GM23338 (cell line): Measurements from ENCODE around the gene GADD45A. TPM values are rescaled to one million over a fixed set of nuclear protein-coding genes. Genes with fewer than 3 reads are reported as not detected.

Experiments used
- ATAC-seq: fragments of 200-7000 bp; cut with Tn5 transposase; 3 replicates; pipeline ENCODE4 v1.9.1; 2020
- DNase-seq: peaks from one replicate; pipeline ENCODE4 v3.0.0-alpha.2; 2015; ENCODE audit warnings: low spot score
- H2AFZ ChIP-seq: fragments of 200-600 bp; sonication (generic); 2 replicates; pipeline ENCODE4 v1.8.0; 2016; ENCODE audit warnings: antibody characterized with exemption, mild to moderate bottlenecking, moderate library complexity
- H3F3A ChIP-seq: fragments of 200-600 bp; sonication (generic); replicated peaks from 2 replicates; pipeline ENCODE4 v1.8.0; 2017; ENCODE audit warnings: antibody characterized with exemption, mixed run types, low read depth
- H3K27ac ChIP-seq: fragments of 200-600 bp; sonication (generic); 2 replicates; pipeline ENCODE4 v1.6.1; 2016; ENCODE audit warnings: low read depth
- H3K27me3 ChIP-seq: fragments of 200-600 bp; sonication (generic); 2 replicates; pipeline ENCODE4 v1.8.0; 2016; ENCODE audit warnings: mild to moderate bottlenecking, mixed run types, moderate library complexity; ENCODE audit not compliant: insufficient read depth
- H3K36me3 ChIP-seq: fragments of 200-600 bp; sonication (generic); 2 replicates; pipeline ENCODE4 v1.8.0; 2016; ENCODE audit warnings: mild to moderate bottlenecking; ENCODE audit not compliant: insufficient read depth
- H3K4me1 ChIP-seq: fragments of 200-600 bp; sonication (generic); 2 replicates; pipeline ENCODE4 v1.8.0; 2016; ENCODE audit warnings: mild to moderate bottlenecking, moderate library complexity; ENCODE audit not compliant: insufficient read depth
- H3K4me2 ChIP-seq: fragments of 200-600 bp; sonication (generic); 2 replicates; pipeline ENCODE4 v1.7.1; 2017; ENCODE audit warnings: mixed run types
- H3K4me3 ChIP-seq: fragments of 200-600 bp; sonication (generic); 2 replicates; pipeline ENCODE4 v1.6.1; 2016; ENCODE audit warnings: mixed run types
- H3K79me2 ChIP-seq: fragments of 200-600 bp; sonication (generic); replicated peaks from 2 replicates; pipeline ENCODE4 v1.8.0; 2017; ENCODE audit warnings: mild to moderate bottlenecking; ENCODE audit not compliant: insufficient read depth
- H3K9me2 ChIP-seq: fragments of 200-600 bp; sonication (generic); 2 replicates; pipeline ENCODE4 v1.8.0; 2017; ENCODE audit not compliant: insufficient read depth
- H4K20me1 ChIP-seq: fragments of 200-600 bp; sonication (generic); replicated peaks from 2 replicates; pipeline ENCODE4 v1.8.0; 2017; ENCODE audit warnings: mild to moderate bottlenecking; ENCODE audit not compliant: insufficient read depth
- H3K27ac Mint-ChIP-seq: 2 replicates; pipeline ENCODE4 v1.8.0; 2020; ENCODE audit warnings: inconsistent platforms, mild to moderate bottlenecking, moderate library complexity, mixed read lengths
- H3K27me3 Mint-ChIP-seq: 3 replicates; pipeline ENCODE4 v1.8.0; 2022; ENCODE audit warnings: low read depth, mild to moderate bottlenecking, moderate library complexity, mixed read lengths, inconsistent platforms; ENCODE audit not compliant: insufficient read depth, poor library complexity
- H3K36me3 Mint-ChIP-seq: 3 replicates; pipeline ENCODE4 v1.8.0; 2021; ENCODE audit warnings: low read depth, mild to moderate bottlenecking, inconsistent platforms, moderate library complexity, mixed read lengths
- H3K4me1 Mint-ChIP-seq: 3 replicates; pipeline ENCODE4 v1.8.0; 2020; ENCODE audit warnings: mild to moderate bottlenecking, inconsistent platforms, mixed read lengths
- H3K4me3 Mint-ChIP-seq: 3 replicates; pipeline ENCODE4 v1.8.0; 2021; ENCODE audit warnings: moderate library complexity, mild to moderate bottlenecking, inconsistent platforms, mixed read lengths
- H3K9me3 Mint-ChIP-seq: 3 replicates; pipeline ENCODE4 v1.8.0; 2020; ENCODE audit warnings: moderate library complexity, mild to moderate bottlenecking, inconsistent platforms, mixed read lengths
- ETS1 ChIP-seq: IDR thresholded peaks from 2 replicates; pipeline ENCODE4 v1.6.1; 2016; ENCODE audit warnings: antibody characterized with exemption
- EZH2 ChIP-seq: fragments of 200-600 bp; sonication (generic); IDR thresholded peaks from one replicate; pipeline ENCODE4 v1.8.0; 2017; ENCODE audit warnings: antibody characterized with exemption, mild to moderate bottlenecking, low read depth; ENCODE audit not compliant: unreplicated experiment
- EZH2phosphoT487 ChIP-seq: fragments of 200-600 bp; sonication (generic); IDR thresholded peaks from one replicate; pipeline ENCODE4 v1.8.1; 2018; ENCODE audit warnings: antibody characterized with exemption; ENCODE audit not compliant: unreplicated experiment
- JUNB ChIP-seq: IDR thresholded peaks from one replicate; pipeline ENCODE4 v1.6.1; 2016; ENCODE audit warnings: antibody characterized with exemption; ENCODE audit not compliant: unreplicated experiment
- POLR2AphosphoS5 ChIP-seq: IDR thresholded peaks from 2 replicates; pipeline ENCODE4 v1.6.1; 2016; ENCODE audit warnings: antibody characterized with exemption, low read depth
- STAT1 ChIP-seq: IDR thresholded peaks from one replicate; pipeline ENCODE4 v1.6.1; 2016; ENCODE audit warnings: antibody characterized with exemption; ENCODE audit not compliant: unreplicated experiment
- ZNF114 ChIP-seq: fragments of 250-450 bp; sonication (Bioruptor Pico); IDR thresholded peaks from 2 replicates; pipeline ENCODE4 v1.5.0; 2020; ENCODE audit warnings: mild to moderate bottlenecking, moderate library complexity
- ZNF331 ChIP-seq: fragments of 250-450 bp; sonication (Bioruptor Pico); IDR thresholded peaks from 2 replicates; pipeline ENCODE4 v1.5.0; 2020; ENCODE audit warnings: low read depth, mild to moderate bottlenecking, moderate library complexity
- polyA plus RNA-seq: library from polyadenylated mRNA; unstranded; fragments of >200 nt; fragmentation: Nextera tagmentation; extraction: Ambion mirVana; gene quantifications from 2 replicates; pipeline ENCODE4 v1.2.1, GENCODE V29; 2016
- total RNA-seq: library from RNA; depleted of rRNA; stranded (reverse); fragments of >200 nt; shearing (Covaris generic); gene quantifications from 2 replicates; pipeline ENCODE4 v1.2.3, GENCODE V29; 2014
- TF ChIP-seq, protein P1 (sequence below): fragments of 250-450 bp; sonication (Bioruptor Pico); IDR thresholded peaks from 2 replicates; pipeline ENCODE4 v1.5.0; 2020; ENCODE audit warnings: mild to moderate bottlenecking, moderate library complexity
- TF ChIP-seq, protein P2 (sequence below), 2 experiments: fragments of 200-600 bp in 1 of 2; sonication (generic) in 1 of 2; conservative IDR thresholded peaks; 2 replicates each; pipeline versions ENCODE4 v1.5.1 to v1.6.1; 2016 to 2017; ENCODE audit warnings: antibody characterized with exemption in 2 of 2, low read depth in 2 of 2, mild to moderate bottlenecking in 2 of 2, moderate library complexity in 1 of 2
- TF ChIP-seq, protein P3 (sequence below): IDR thresholded peaks from one replicate; pipeline ENCODE4 v1.6.1; 2018; ENCODE audit warnings: antibody characterized with exemption; ENCODE audit not compliant: unreplicated experiment

The GADD45A gene
- total and polyA plus RNA-seq, 2 experiments from 2014 or later = 25.9 to 39.5 TPM

DNA sequence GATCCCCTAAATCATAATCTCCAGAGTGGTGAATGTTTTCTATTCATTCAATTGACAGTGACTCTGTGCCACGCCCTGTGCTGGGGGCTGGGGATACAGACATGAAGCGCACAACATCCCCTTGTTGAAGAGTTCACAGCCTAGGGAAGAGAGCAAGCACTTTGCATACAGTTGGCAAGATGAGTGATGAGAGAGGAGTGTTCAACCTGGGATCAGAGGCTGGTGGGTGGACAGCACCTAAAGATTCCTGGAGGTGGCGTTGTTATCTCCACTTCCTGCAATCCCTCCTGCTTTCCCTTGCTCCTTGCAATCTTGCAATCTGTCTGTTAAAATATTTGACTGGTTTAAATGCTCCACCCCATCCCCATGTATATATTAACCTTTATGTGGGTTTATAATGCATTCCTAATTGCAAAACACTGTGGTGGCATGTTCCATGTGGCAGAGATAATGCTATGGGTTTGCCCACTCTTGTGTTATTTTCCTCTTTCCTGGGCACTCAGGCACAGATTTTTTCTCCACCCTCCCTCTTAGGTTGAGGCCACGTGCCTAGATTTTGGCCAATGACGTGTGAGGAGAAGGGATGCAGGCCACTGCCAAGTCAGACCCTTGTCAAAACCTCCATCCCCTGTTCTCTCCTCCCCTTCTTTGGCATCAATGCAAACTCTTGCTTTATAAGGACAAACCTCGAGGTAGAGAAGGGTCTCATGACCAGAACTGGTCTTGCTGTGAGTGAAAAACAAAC is 36.2 kb upstream of the GADD45A start (continued):
- TF ChIP-seq, protein P1, sequence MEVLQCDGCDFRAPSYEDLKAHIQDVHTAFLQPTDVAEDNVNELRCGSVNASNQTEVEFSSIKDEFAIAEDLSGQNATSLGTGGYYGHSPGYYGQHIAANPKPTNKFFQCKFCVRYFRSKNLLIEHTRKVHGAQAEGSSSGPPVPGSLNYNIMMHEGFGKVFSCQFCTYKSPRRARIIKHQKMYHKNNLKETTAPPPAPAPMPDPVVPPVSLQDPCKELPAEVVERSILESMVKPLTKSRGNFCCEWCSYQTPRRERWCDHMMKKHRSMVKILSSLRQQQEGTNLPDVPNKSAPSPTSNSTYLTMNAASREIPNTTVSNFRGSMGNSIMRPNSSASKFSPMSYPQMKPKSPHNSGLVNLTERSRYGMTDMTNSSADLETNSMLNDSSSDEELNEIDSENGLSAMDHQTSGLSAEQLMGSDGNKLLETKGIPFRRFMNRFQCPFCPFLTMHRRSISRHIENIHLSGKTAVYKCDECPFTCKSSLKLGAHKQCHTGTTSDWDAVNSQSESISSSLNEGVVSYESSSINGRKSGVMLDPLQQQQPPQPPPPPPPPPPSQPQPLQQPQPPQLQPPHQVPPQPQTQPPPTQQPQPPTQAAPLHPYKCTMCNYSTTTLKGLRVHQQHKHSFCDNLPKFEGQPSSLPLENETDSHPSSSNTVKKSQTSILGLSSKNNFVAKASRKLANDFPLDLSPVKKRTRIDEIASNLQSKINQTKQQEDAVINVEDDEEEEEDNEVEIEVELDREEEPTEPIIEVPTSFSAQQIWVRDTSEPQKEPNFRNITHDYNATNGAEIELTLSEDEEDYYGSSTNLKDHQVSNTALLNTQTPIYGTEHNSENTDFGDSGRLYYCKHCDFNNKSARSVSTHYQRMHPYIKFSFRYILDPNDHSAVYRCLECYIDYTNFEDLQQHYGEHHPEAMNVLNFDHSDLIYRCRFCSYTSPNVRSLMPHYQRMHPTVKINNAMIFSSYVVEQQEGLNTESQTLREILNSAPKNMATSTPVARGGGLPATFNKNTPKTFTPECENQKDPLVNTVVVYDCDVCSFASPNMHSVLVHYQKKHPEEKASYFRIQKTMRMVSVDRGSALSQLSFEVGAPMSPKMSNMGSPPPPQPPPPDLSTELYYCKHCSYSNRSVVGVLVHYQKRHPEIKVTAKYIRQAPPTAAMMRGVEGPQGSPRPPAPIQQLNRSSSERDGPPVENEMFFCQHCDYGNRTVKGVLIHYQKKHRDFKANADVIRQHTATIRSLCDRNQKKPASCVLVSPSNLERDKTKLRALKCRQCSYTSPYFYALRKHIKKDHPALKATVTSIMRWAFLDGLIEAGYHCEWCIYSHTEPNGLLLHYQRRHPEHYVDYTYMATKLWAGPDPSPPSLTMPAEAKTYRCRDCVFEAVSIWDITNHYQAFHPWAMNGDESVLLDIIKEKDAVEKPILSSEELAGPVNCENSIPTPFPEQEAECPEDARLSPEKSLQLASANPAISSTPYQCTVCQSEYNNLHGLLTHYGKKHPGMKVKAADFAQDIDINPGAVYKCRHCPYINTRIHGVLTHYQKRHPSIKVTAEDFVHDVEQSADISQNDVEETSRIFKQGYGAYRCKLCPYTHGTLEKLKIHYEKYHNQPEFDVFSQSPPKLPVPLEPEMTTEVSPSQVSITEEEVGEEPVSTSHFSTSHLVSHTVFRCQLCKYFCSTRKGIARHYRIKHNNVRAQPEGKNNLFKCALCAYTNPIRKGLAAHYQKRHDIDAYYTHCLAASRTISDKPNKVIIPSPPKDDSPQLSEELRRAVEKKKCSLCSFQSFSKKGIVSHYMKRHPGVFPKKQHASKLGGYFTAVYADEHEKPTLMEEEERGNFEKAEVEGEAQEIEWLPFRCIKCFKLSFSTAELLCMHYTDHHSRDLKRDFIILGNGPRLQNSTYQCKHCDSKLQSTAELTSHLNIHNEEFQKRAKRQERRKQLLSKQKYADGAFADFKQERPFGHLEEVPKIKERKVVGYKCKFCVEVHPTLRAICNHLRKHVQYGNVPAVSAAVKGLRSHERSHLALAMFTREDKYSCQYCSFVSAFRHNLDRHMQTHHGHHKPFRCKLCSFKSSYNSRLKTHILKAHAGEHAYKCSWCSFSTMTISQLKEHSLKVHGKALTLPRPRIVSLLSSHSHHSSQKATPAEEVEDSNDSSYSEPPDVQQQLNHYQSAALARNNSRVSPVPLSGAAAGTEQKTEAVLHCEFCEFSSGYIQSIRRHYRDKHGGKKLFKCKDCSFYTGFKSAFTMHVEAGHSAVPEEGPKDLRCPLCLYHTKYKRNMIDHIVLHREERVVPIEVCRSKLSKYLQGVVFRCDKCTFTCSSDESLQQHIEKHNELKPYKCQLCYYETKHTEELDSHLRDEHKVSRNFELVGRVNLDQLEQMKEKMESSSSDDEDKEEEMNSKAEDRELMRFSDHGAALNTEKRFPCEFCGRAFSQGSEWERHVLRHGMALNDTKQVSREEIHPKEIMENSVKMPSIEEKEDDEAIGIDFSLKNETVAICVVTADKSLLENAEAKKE (CRISPR knock-in tag) = no peak
- no peak for TF ChIP-seq STAT1

DNA sequence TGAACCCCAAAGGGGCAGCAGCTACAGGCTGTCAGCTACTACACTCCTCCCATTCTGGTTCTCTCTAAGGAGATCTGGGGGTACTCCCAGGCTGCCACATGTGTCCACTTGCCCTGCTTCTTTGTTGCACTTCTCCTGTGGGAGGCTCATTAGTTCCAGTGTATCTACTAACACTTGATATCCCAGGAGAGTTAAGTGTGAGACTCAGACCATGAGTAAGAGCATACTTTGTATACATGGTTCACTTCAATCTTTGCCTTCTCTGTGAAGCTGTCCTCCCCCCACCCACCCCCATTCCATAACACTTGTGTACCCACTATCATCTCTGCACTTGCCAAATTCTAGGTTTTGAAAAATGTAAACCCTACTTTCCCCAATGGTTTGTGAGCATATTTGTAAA is 34.9 kb upstream of the GADD45A start:
- H3K9me2 ChIP-seq = no peaks in the 10 kb centered on the region
- Mint-ChIP-seq H3K27me3 (peaks cover 2% of the 10 kb centered on the region), H3K27ac (no peak overlapping the region), H3K36me3 (no peaks in the 10 kb centered on the region), H3K9me3 (no peaks in the 10 kb centered on the region; the same call in 2 of the 3 replicates), H3K4me1 (peaks cover 12% of the 10 kb centered on the region), H3K4me3 (no peak overlapping the region)
- H3K36me3 ChIP-seq = no peaks in the 10 kb centered on the region
- H2AFZ ChIP-seq = no peak overlapping the region
- no peak overlapping the region for H3K4me2 ChIP-seq
- H3K79me2 ChIP-seq = no peaks in the 10 kb centered on the region
- no peaks in the 10 kb centered on the region for H4K20me1 ChIP-seq
- no peak overlapping the region for H3K27ac ChIP-seq
- DNase-seq (no peak), ATAC-seq (no peak)
- H3K4me1 ChIP-seq = peaks cover 10% of the 10 kb centered on the region
- H3K27me3 ChIP-seq = no peaks in the 10 kb centered on the region
- H3F3A ChIP-seq = no peaks in the 10 kb centered on the region
- H3K4me3 ChIP-seq = no peak overlapping the region
- TF ChIP-seq, protein P2, sequence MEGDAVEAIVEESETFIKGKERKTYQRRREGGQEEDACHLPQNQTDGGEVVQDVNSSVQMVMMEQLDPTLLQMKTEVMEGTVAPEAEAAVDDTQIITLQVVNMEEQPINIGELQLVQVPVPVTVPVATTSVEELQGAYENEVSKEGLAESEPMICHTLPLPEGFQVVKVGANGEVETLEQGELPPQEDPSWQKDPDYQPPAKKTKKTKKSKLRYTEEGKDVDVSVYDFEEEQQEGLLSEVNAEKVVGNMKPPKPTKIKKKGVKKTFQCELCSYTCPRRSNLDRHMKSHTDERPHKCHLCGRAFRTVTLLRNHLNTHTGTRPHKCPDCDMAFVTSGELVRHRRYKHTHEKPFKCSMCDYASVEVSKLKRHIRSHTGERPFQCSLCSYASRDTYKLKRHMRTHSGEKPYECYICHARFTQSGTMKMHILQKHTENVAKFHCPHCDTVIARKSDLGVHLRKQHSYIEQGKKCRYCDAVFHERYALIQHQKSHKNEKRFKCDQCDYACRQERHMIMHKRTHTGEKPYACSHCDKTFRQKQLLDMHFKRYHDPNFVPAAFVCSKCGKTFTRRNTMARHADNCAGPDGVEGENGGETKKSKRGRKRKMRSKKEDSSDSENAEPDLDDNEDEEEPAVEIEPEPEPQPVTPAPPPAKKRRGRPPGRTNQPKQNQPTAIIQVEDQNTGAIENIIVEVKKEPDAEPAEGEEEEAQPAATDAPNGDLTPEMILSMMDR (conservative IDR thresholded peaks at IDR 0.05; ENCODE audit: low read depth in 2 of 2) = no peak
- no peak for TF ChIP-seq ETS1
- no peak for TF ChIP-seq JUNB
- no peak for TF ChIP-seq POLR2AphosphoS5
- TF ChIP-seq EZH2 = no peak
- no peak for TF ChIP-seq ZNF331 (CRISPR knock-in tag)
- TF ChIP-seq STAT1 = no peak
- no peak for TF ChIP-seq EZH2phosphoT487
- TF ChIP-seq ZNF114 = no peak
- TF ChIP-seq, protein P3, sequence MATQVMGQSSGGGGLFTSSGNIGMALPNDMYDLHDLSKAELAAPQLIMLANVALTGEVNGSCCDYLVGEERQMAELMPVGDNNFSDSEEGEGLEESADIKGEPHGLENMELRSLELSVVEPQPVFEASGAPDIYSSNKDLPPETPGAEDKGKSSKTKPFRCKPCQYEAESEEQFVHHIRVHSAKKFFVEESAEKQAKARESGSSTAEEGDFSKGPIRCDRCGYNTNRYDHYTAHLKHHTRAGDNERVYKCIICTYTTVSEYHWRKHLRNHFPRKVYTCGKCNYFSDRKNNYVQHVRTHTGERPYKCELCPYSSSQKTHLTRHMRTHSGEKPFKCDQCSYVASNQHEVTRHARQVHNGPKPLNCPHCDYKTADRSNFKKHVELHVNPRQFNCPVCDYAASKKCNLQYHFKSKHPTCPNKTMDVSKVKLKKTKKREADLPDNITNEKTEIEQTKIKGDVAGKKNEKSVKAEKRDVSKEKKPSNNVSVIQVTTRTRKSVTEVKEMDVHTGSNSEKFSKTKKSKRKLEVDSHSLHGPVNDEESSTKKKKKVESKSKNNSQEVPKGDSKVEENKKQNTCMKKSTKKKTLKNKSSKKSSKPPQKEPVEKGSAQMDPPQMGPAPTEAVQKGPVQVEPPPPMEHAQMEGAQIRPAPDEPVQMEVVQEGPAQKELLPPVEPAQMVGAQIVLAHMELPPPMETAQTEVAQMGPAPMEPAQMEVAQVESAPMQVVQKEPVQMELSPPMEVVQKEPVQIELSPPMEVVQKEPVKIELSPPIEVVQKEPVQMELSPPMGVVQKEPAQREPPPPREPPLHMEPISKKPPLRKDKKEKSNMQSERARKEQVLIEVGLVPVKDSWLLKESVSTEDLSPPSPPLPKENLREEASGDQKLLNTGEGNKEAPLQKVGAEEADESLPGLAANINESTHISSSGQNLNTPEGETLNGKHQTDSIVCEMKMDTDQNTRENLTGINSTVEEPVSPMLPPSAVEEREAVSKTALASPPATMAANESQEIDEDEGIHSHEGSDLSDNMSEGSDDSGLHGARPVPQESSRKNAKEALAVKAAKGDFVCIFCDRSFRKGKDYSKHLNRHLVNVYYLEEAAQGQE = no peak
